GM18511 (cell line): ENCODE data around the gene GIPC2.
"Not testable (repeated sequence)": the region's sequence is repeated elsewhere in the genome, so short reads cannot be mapped to it uniquely, and the experiment has no call there.

Experiments
- ATAC-seq: cut with Tn5 transposase; IDR thresholded peaks from one replicate; pipeline ENCODE4 v1.9.1; 2021; ENCODE audit warnings: mild to moderate bottlenecking, moderate library complexity; ENCODE audit not compliant: unreplicated experiment

Gene GIPC2

GRCh38 chr1:78045926-78046778, at the start of gene GIPC2:
Gene GIPC2 (plus strand): TSS chr1:78045966. CDS start chr1:78046095, 129 bp downstream.
- ATAC-seq = peak; percentile 65

GRCh38 chr1:77996734-77997133, 49.0 kb upstream of the GIPC2 start:
- no peak for ATAC-seq

- ATAC-seq = not testable (repeated sequence)
Measured at GRCh38 chr1:78000536-78000935, 45.2 kb upstream of the GIPC2 start.

- ATAC-seq = no peak
Measured at GRCh38 chr1:78003070-78003746, 42.6 kb upstream of the GIPC2 start.

- peak; percentile 59 for ATAC-seq
Measured at GRCh38 chr1:78003882-78004718, 41.7 kb upstream of the GIPC2 start.

- ATAC-seq = peak; percentile 98
Measured at GRCh38 chr1:78004719-78005447, 40.9 kb upstream of the GIPC2 start, which contains the start of gene DNAJB4. Gene DNAJB4 (plus strand): TSS chr1:78004939. CDS start chr1:78005111, 172 bp downstream.

- ATAC-seq = no peak
Measured at GRCh38 chr1:78005448-78005722, 40.4 kb upstream of the GIPC2 start.

- ATAC-seq = no peak
Measured at GRCh38 chr1:78005755-78006154, 40.0 kb upstream of the GIPC2 start.

- no peak for ATAC-seq
Measured at GRCh38 chr1:78006521-78006920, 39.2 kb upstream of the GIPC2 start.

GRCh38 chr1:78007677-78008341, 38.0 kb upstream of the GIPC2 start:
- no peak for ATAC-seq

- no peak for ATAC-seq
Measured at GRCh38 chr1:78009276-78009675, 36.5 kb upstream of the GIPC2 start.

GRCh38 chr1:78009836-78010235, 35.9 kb upstream of the GIPC2 start:
- no peak for ATAC-seq

GRCh38 chr1:78011050-78011449, 34.7 kb upstream of the GIPC2 start:
- ATAC-seq = peak; percentile 52

GRCh38 chr1:78015148-78015547, 30.6 kb upstream of the GIPC2 start:
- no peak for ATAC-seq

- ATAC-seq = no peak
Measured at GRCh38 chr1:78019024-78019423, 26.7 kb upstream of the GIPC2 start.

GRCh38 chr1:78021134-78021533, 24.6 kb upstream of the GIPC2 start:
- ATAC-seq = not testable (repeated sequence)

- ATAC-seq = no peak
Measured at GRCh38 chr1:78029793-78030192, 16.0 kb upstream of the GIPC2 start.

GRCh38 chr1:78032996-78033796, 12.6 kb upstream of the GIPC2 start:
- no peak for ATAC-seq

GRCh38 chr1:78033797-78034172, 12.0 kb upstream of the GIPC2 start:
- ATAC-seq = no peak
